ENCODE data around the gene LONRF2. TPM values are rescaled to one million over a fixed set of nuclear protein-coding genes. Genes with fewer than 3 reads are reported as not detected.
A peak's percentile ranks its signal among the peaks of the same experiment; 100 is the strongest.

Gene LONRF2
- total RNA-seq, 4 donors from 2014 or later = 0.35 to 3.1 (median 1.6) TPM

GRCh38 chr2:100248044-100248330 lies 74.3 kb downstream of the LONRF2 start:
- DNase-seq = peak in 1 of 3 donors; percentile 38
- TF ChIP-seq POLR2A (IDR thresholded peaks at IDR 0.05) (no peak), CTCF (IDR thresholded peaks at IDR 0.05) (no peak)
- H3K27me3 ChIP-seq = no peaks in the 10 kb centered on the region
- H3K9me3 ChIP-seq = no peaks in the 10 kb centered on the region
- H3K4me1 ChIP-seq = peaks cover 0 to 5% (median 2%) of the 10 kb centered on the region in 4 donors
- no peaks in the 10 kb centered on the region for H3K36me3 ChIP-seq
- H3K4me3 ChIP-seq = no peak overlapping the region
- H3K27ac ChIP-seq = peak overlapping the region in 1 of 4 donors; percentile 55

GRCh38 chr2:100247256-100248043 lies 74.9 kb downstream of the LONRF2 start:
- H3K36me3 ChIP-seq = no peaks in the 10 kb centered on the region
- H3K9me3 ChIP-seq = no peaks in the 10 kb centered on the region
- H3K4me3 ChIP-seq = no peak overlapping the region
- peak overlapping the region in 1 of 4 donors; percentile 55 for H3K27ac ChIP-seq
- H3K27me3 ChIP-seq = no peaks in the 10 kb centered on the region
- TF ChIP-seq CTCF (IDR thresholded peaks at IDR 0.05) (no peak), POLR2A (IDR thresholded peaks at IDR 0.05) (no peak)
- DNase-seq = peak in 2 of 3 donors; percentile 85 to 86
- H3K4me1 ChIP-seq = peaks cover 0 to 9% (median 4%) of the 10 kb centered on the region in 4 donors

- peaks cover 0 to 11% (median 5%) of the 10 kb centered on the region in 4 donors for H3K4me1 ChIP-seq
- no peak for DNase-seq
- peak overlapping the region in 1 of 4 donors; percentile 55 for H3K27ac ChIP-seq
- TF ChIP-seq POLR2A (IDR thresholded peaks at IDR 0.05) = no peak
- peak; percentile 23 to 49 (median 40) for TF ChIP-seq CTCF (IDR thresholded peaks at IDR 0.05)
- H3K9me3 ChIP-seq = no peaks in the 10 kb centered on the region
- H3K27me3 ChIP-seq = no peaks in the 10 kb centered on the region
- no peaks in the 10 kb centered on the region for H3K36me3 ChIP-seq
- H3K4me3 ChIP-seq = no peak overlapping the region
Measured at GRCh38 chr2:100246163-100247145, 75.8 kb downstream of the LONRF2 start.

- TF ChIP-seq POLR2A (IDR thresholded peaks at IDR 0.05) (no peak), CTCF (IDR thresholded peaks at IDR 0.05) (no peak)
- Histone ChIP-seq H3K27me3 (no peaks in the 10 kb centered on the region), H3K36me3 (no peaks in the 10 kb centered on the region), H3K4me3 (no peak overlapping the region), H3K27ac (no peak overlapping the region), H3K9me3 (no peaks in the 10 kb centered on the region), H3K4me1 (peaks cover 0 to 11% (median 5%) of the 10 kb centered on the region in 4 donors)
- no peak for DNase-seq
Measured at GRCh38 chr2:100245681-100246080, 76.6 kb downstream of the LONRF2 start.

- Histone ChIP-seq H3K27ac (no peak overlapping the region), H3K4me1 (peaks cover 0 to 11% (median 5%) of the 10 kb centered on the region in 4 donors), H3K4me3 (no peak overlapping the region), H3K9me3 (no peaks in the 10 kb centered on the region), H3K36me3 (no peaks in the 10 kb centered on the region), H3K27me3 (no peaks in the 10 kb centered on the region)
- DNase-seq = no peak
- no peak for TF ChIP-seq POLR2A (IDR thresholded peaks at IDR 0.05)
Measured at GRCh38 chr2:100244881-100245605, 77.3 kb downstream of the LONRF2 start.
